B cell (primary cell): ENCODE data around the gene RPS3A. TPM values are rescaled to one million over a fixed set of nuclear protein-coding genes. Genes with fewer than 3 reads are reported as not detected.
A peak's percentile ranks its signal among the peaks of the same experiment; 100 is the strongest.

ENCODE experiments used
- ATAC-seq: fragments of 200-7000 bp; cut with Tn5 transposase; one replicate; pipeline ENCODE4 v1.10.0; 2021; ENCODE audit warnings: low read depth, mild to moderate bottlenecking, moderate number of reproducible peaks, moderate library complexity
- CTCF ChIA-PET: fragments of 350-600 bp; sonication (Branson Sonifier 250); formaldehyde crosslinking; loops from one replicate; lab custom pipeline; 2021; ENCODE audit warnings: antibody characterized with exemption, inconsistent platforms; lab: Charles Lee
- POLR2A ChIA-PET: fragments of 350-600 bp; sonication (Branson Sonifier 250); formaldehyde crosslinking; loops from one replicate; lab custom pipeline; 2021; ENCODE audit warnings: antibody characterized with exemption; lab: Charles Lee
- DNase-seq: peaks from one replicate; pipeline ENCODE4 v3.0.0; 2013
- H2AFZ ChIP-seq: 2 replicates; pipeline ENCODE4 v1.6.1; 2012; ENCODE audit warnings: mild to moderate bottlenecking, low read depth, low read length; ENCODE audit not compliant: insufficient read depth, poor library complexity, severe bottlenecking
- H3K27ac ChIP-seq, 2 donors: 1 replicate in 1 of 2; 2 replicates in 1 of 2; pipeline ENCODE4 v1.5.1; 2012 to 2013; ENCODE audit warnings: low read length in 2 of 2, mild to moderate bottlenecking in 2 of 2, moderate library complexity in 1 of 2
- H3K27me3 ChIP-seq, 4 experiments: fragments of 200-600 bp in 1 of 4; sonication (generic) in 1 of 4; replicated peaks in 1 of 4; 1 replicate in 2 of 4; 2 replicates in 2 of 4; pipeline versions ENCODE4 v1.6.1 to v1.7.0; 2013 to 2016; ENCODE audit warnings: low read length in 3 of 4, mild to moderate bottlenecking in 2 of 4, mixed read lengths in 1 of 4, moderate library complexity in 1 of 4; ENCODE audit not compliant: insufficient read depth in 4 of 4, control insufficient read depth in 3 of 4; ENCODE audit errors: control extremely low read depth in 1 of 4
- H3K36me3 ChIP-seq, 2 experiments: replicated peaks in 1 of 2; 1 replicate in 1 of 2; 2 replicates in 1 of 2; pipeline versions ENCODE4 v1.6.1 to v1.7.1; 2013; ENCODE audit warnings: low read length in 1 of 2; ENCODE audit not compliant: insufficient read depth in 2 of 2, control insufficient read depth in 1 of 2; ENCODE audit errors: control extremely low read depth in 1 of 2, extremely low read depth in 1 of 2
- H3K4me1 ChIP-seq, 2 donors: fragments of 200-600 bp in 1 of 2; sonication (generic) in 1 of 2; 1 replicate in 1 of 2; 2 replicates in 1 of 2; pipeline versions ENCODE4 v1.5.1 to v1.6.1; 2013 to 2017; ENCODE audit warnings: low read length in 2 of 2; ENCODE audit not compliant: control insufficient read depth in 2 of 2, insufficient read depth in 2 of 2
- H3K4me2 ChIP-seq: replicated peaks from 2 replicates; pipeline ENCODE3; 2012; ENCODE audit warnings: mild to moderate bottlenecking, low read depth, low read length; ENCODE audit not compliant: poor library complexity, severe bottlenecking
- H3K4me3 ChIP-seq, 5 experiments: fragments of 200-600 bp in 1 of 5; sonication (generic) in 1 of 5; 1 replicate in 3 of 5; 2 replicates in 2 of 5; pipeline versions ENCODE4 v1.5.1 to v1.7.0; 2011 to 2016; ENCODE audit warnings: low read length in 4 of 5, mild to moderate bottlenecking in 4 of 5, low read depth in 2 of 5, control low read depth in 1 of 5, moderate library complexity in 1 of 5; ENCODE audit not compliant: insufficient read depth in 1 of 5; ENCODE audit errors: control extremely low read depth in 1 of 5, extremely low read depth in 1 of 5
- H3K79me2 ChIP-seq: fragments of 200-600 bp; sonication (generic); one replicate; pipeline ENCODE4 v1.6.0; 2016; ENCODE audit warnings: low read length; ENCODE audit not compliant: control insufficient read depth, insufficient read depth
- H3K9ac ChIP-seq: fragments of 200-600 bp; sonication (generic); 2 replicates; pipeline ENCODE4 v1.6.1; 2017; ENCODE audit warnings: mild to moderate bottlenecking, low read length, moderate library complexity
- H3K9me3 ChIP-seq, 3 donors: one replicate each; pipeline versions ENCODE4 v1.6.1 to v1.7.1; 2013; ENCODE audit warnings: low read length in 2 of 3; ENCODE audit not compliant: control insufficient read depth in 2 of 3, insufficient read depth in 1 of 3; ENCODE audit errors: control extremely low read depth in 1 of 3
- H4K20me1 ChIP-seq: 2 replicates; pipeline ENCODE4 v1.6.0; 2012; ENCODE audit warnings: mild to moderate bottlenecking, low read length; ENCODE audit not compliant: insufficient read depth, control insufficient read depth, poor library complexity, severe bottlenecking
- H3K27ac Mint-ChIP-seq: one replicate; pipeline ENCODE4 v1.8.0; 2021; ENCODE audit warnings: mixed read lengths
- H3K27me3 Mint-ChIP-seq: one replicate; pipeline ENCODE4 v1.8.0; 2021; ENCODE audit warnings: mixed read lengths
- H3K4me1 Mint-ChIP-seq: one replicate; pipeline ENCODE4 v1.8.0; 2021; ENCODE audit warnings: mixed read lengths
- H3K4me3 Mint-ChIP-seq: one replicate; pipeline ENCODE4 v1.8.0; 2021; ENCODE audit warnings: mixed read lengths
- H3K9me3 Mint-ChIP-seq: one replicate; pipeline ENCODE4 v1.8.0; 2022; ENCODE audit warnings: mixed read lengths; ENCODE audit not compliant: insufficient read depth
- EZH2 ChIP-seq: IDR thresholded peaks from 2 replicates; pipeline ENCODE4 v1.6.1; 2012; ENCODE audit warnings: borderline replicate concordance, low read depth, mild to moderate bottlenecking, moderate library complexity, low read length; ENCODE audit not compliant: insufficient read depth, poor library complexity, severe bottlenecking
- WGBS: methylation state at CpG from one replicate; pipeline ENCODE4 v1.1.5; 2013; ENCODE audit warnings: missing lambda C conversion rate; ENCODE audit not compliant: insufficient coverage; 5-methylcytosine and 5-hydroxymethylcytosine counted together
- intact Hi-C: fragments of 100-400 bp; cut with micrococcal nuclease; formaldehyde crosslinking; loops from one replicate; pipeline ENCODE4 v1.10.0; 2022
- polyA plus RNA-seq: library from polyadenylated mRNA; depleted of rRNA; stranded (reverse); fragments of >200 nt; gene quantifications from 2 replicates; pipeline ENCODE4 v1.2.3, GENCODE V29; 2012
- total RNA-seq, 2 donors: library from RNA; stranded (reverse); fragments of 120-200 nt in 1 of 2; gene quantifications; 1 replicate in 1 of 2; 2 replicates in 1 of 2; pipeline versions ENCODE4 v1.2.3 to v1.2.4, GENCODE V29; 2013 to 2022
- TF ChIP-seq, protein P1 (sequence below): fragments of 200-600 bp; IDR thresholded peaks from one replicate; pipeline ENCODE4 v1.8.0; 2022; ENCODE audit warnings: antibody characterized with exemption, mild to moderate bottlenecking

The RPS3A gene
- total and polyA plus RNA-seq, 2 donors (not counting 1 experiment from before 2014, with no cell fraction given) = 2,463 to 2,897 TPM

DNA sequence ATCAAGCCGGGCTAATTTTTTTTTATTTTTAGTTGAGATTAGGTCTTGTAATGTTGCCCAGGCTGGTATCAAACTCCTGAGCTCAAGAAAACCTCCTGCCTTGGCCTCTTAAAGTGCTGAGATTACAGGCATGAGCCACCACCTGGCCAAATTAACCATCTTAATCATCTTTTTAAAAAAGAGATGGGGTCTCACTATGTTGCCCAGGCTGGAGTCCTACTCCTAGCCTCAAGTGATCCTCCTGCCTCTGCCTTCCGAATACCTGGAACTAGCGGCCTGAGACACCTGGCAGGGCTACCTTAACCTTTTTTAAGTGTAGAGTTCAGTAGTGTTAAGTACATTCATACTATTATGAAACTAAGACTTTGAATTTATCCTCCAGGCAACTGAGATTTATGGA, 1.7 kb upstream of the RPS3A start:
- H3K27ac ChIP-seq = peak overlapping the region; percentile 38 to 88
- POLR2A ChIA-PET = interaction anchor here (0.6 to 4.5 kb wide), 2 partner anchors 82 to 228 kb away, joined by 3 to 19 read pairs; partner anchors contain the start of gene LRBA
- peaks cover 14% of the 10 kb centered on the region for H4K20me1 ChIP-seq
- peak overlapping the region; percentile 72 for H3K27ac Mint-ChIP-seq
- H3K9ac ChIP-seq = no peak overlapping the region
- no CpG with 5 or more reads among the region's 3 CpGs for WGBS
- H3K4me1 Mint-ChIP-seq = peaks cover 39% of the 10 kb centered on the region
- H3K9me3 ChIP-seq = no peaks in the 10 kb centered on the region
- peak overlapping the region; percentile 70 for H2AFZ ChIP-seq
- H3K9me3 Mint-ChIP-seq = no peaks in the 10 kb centered on the region
- intact Hi-C loops = loop anchor here (5.0 to 10.0 kb wide), 2 partner anchors 1063 to 1565 kb away; no protein-coding TSS in a partner anchor
- peaks cover 2 to 24% of the 10 kb centered on the region in 2 experiments for H3K36me3 ChIP-seq
- peaks cover 6% of the 10 kb centered on the region for H3K27me3 Mint-ChIP-seq
- H3K4me3 Mint-ChIP-seq = peak overlapping the region; percentile 74
- peak overlapping the region; percentile 76 for H3K4me2 ChIP-seq
- no peak for TF ChIP-seq EZH2
- TF ChIP-seq, protein P1, sequence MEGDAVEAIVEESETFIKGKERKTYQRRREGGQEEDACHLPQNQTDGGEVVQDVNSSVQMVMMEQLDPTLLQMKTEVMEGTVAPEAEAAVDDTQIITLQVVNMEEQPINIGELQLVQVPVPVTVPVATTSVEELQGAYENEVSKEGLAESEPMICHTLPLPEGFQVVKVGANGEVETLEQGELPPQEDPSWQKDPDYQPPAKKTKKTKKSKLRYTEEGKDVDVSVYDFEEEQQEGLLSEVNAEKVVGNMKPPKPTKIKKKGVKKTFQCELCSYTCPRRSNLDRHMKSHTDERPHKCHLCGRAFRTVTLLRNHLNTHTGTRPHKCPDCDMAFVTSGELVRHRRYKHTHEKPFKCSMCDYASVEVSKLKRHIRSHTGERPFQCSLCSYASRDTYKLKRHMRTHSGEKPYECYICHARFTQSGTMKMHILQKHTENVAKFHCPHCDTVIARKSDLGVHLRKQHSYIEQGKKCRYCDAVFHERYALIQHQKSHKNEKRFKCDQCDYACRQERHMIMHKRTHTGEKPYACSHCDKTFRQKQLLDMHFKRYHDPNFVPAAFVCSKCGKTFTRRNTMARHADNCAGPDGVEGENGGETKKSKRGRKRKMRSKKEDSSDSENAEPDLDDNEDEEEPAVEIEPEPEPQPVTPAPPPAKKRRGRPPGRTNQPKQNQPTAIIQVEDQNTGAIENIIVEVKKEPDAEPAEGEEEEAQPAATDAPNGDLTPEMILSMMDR = no peak
- ATAC-seq (no peak), DNase-seq (no peak)
- H3K4me3 ChIP-seq = no peak overlapping the region
- H3K79me2 ChIP-seq = peaks cover 13% of the 10 kb centered on the region
- no peaks in the 10 kb centered on the region for H3K27me3 ChIP-seq
- CTCF ChIA-PET = interaction anchor here (0.9 to 1.5 kb wide), 2 partner anchors 10 to 82 kb away, joined by 3 read pairs; no protein-coding TSS in a partner anchor
- peaks cover 26 to 31% of the 10 kb centered on the region in 2 donors for H3K4me1 ChIP-seq

DNA sequence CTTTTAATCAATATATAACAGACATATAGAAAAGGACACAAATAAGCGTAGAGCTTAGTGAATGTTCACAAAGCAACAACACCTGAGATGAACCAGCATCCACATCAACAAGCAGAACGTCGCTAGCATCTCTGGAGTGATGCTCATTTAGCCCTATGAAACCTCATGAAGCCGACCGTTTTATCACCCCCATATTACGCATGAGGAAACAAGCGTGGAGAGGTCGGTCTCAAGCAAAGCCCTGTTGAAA, 524 bp upstream of the RPS3A start:
- no peaks in the 10 kb centered on the region for H3K27me3 ChIP-seq
- peaks cover 13% of the 10 kb centered on the region for H3K79me2 ChIP-seq
- peak overlapping the region; percentile 59 to 85 (median 80) for H3K4me3 ChIP-seq
- peak overlapping the region; percentile 98 for H3K27ac Mint-ChIP-seq
- ChIA-PET CTCF (interaction anchor here (0.5 to 1.5 kb wide), 5 partner anchors 18 to 662 kb away, joined by 3 to 5 read pairs (median 3); partner anchors contain the start of gene GATB), POLR2A (interaction anchor here (4.5 kb wide), 1 partner anchor 83 kb away, joined by 19 read pairs; the partner anchor contains the start of gene LRBA)
- no peak for TF ChIP-seq EZH2
- TF ChIP-seq, protein P1 = no peak
- H3K9me3 ChIP-seq = no peaks in the 10 kb centered on the region
- DNase-seq = no peak
- ATAC-seq = no peak
- peak overlapping the region; percentile 88 to 91 for H3K27ac ChIP-seq
- peaks cover 23% of the 10 kb centered on the region for H4K20me1 ChIP-seq
- peaks cover 26 to 31% of the 10 kb centered on the region in 2 donors for H3K4me1 ChIP-seq
- H3K9me3 Mint-ChIP-seq = no peaks in the 10 kb centered on the region
- H3K4me2 ChIP-seq = peak overlapping the region; percentile 76
- peak overlapping the region; percentile 70 for H2AFZ ChIP-seq
- H3K4me1 Mint-ChIP-seq = peaks cover 39% of the 10 kb centered on the region
- 0% methylated on average over 2 of the region's 8 CpGs for WGBS
- peak overlapping the region; percentile 71 for H3K9ac ChIP-seq
- peaks cover 6 to 36% of the 10 kb centered on the region in 2 experiments for H3K36me3 ChIP-seq
- H3K4me3 Mint-ChIP-seq = peak overlapping the region; percentile 95
- intact Hi-C loops = loop anchor here (1.0 to 10.0 kb wide), 5 partner anchors 84 to 1680 kb away; partner anchors contain the start of genes ARFIP1, GATB, LRBA and TIGD4
- peaks cover 6% of the 10 kb centered on the region for H3K27me3 Mint-ChIP-seq
